NCI-H146 treated with DMSO at 0.1 percent for 48 hours (cell line): Measurements from ENCODE around the gene TMCC3.
"Not testable (repeated sequence)": the region's sequence is repeated elsewhere in the genome, so short reads cannot be mapped to it uniquely, and the experiment has no call there.

Experiments
- DNase-seq: peaks from one replicate; lab custom pipeline; 2025; ENCODE audit not compliant: unreplicated experiment; lab: John Stamatoyannopoulos, UW

The TMCC3 gene

GRCh38 chr12:94637390-94638113, 12.8 kb downstream of the TMCC3 start:
- DNase-seq = no peak

GRCh38 chr12:94636462-94637085, 13.8 kb downstream of the TMCC3 start:
- no peak for DNase-seq

GRCh38 chr12:94634717-94635116, 15.6 kb downstream of the TMCC3 start:
- DNase-seq = no peak

- no peak for DNase-seq
Observed at GRCh38 chr12:94633401-94633800, 17.0 kb downstream of the TMCC3 start.

- no peak for DNase-seq
Observed at GRCh38 chr12:94631058-94631457, 19.3 kb downstream of the TMCC3 start.

- no peak for DNase-seq
Observed at GRCh38 chr12:94628819-94629472, 21.4 kb downstream of the TMCC3 start.

GRCh38 chr12:94628369-94628768, 22.0 kb downstream of the TMCC3 start:
- DNase-seq = no peak

GRCh38 chr12:94625531-94625930, 24.8 kb downstream of the TMCC3 start:
- no peak for DNase-seq

- DNase-seq = no peak
Observed at GRCh38 chr12:94623161-94623920, 27.0 kb downstream of the TMCC3 start.

- no peak for DNase-seq
Observed at GRCh38 chr12:94622475-94622874, 27.9 kb downstream of the TMCC3 start.

- no peak for DNase-seq
Observed at GRCh38 chr12:94621662-94622359, 28.5 kb downstream of the TMCC3 start.

- DNase-seq = no peak
Observed at GRCh38 chr12:94620621-94621020, 29.7 kb downstream of the TMCC3 start.

- no peak for DNase-seq
Observed at GRCh38 chr12:94618995-94619695, 31.2 kb downstream of the TMCC3 start.

- DNase-seq = no peak
Observed at GRCh38 chr12:94617101-94617500, 33.3 kb downstream of the TMCC3 start.

- no peak for DNase-seq
Observed at GRCh38 chr12:94616203-94616729, 34.1 kb downstream of the TMCC3 start.

- DNase-seq = no peak
Observed at GRCh38 chr12:94615260-94616181, 34.8 kb downstream of the TMCC3 start.

- no peak for DNase-seq
Observed at GRCh38 chr12:94614288-94614721, 36.1 kb downstream of the TMCC3 start.

- no peak for DNase-seq
Observed at GRCh38 chr12:94609917-94610443, 40.4 kb downstream of the TMCC3 start.

- DNase-seq = not testable (repeated sequence)
Observed at GRCh38 chr12:94606810-94607209, 43.5 kb downstream of the TMCC3 start.
